ENCODE data around the gene TRPM1.

The TRPM1 gene

DNA sequence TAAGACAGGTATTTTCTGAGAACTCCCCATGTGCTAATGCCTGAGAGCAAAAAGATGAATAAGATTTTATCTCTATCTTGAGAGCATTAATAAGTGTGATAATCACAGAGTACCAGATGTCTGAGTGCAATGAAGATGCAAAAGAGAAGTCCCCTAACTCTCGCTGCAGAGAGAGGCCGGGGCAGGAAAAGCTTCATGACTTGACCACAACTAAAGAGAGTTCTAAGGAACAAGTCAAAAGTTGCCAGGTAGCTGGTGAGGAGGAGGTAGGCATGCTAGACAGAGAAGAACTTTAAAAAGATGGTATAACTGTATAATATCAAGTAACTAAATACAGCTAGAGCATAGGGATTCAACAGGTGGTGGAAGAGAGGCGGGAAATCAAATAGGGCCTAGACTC lies 138.9 kb downstream of the TRPM1 start:
- H3K9me3 Mint-ChIP-seq: no peaks in the 10 kb centered on the region

GRCh38 chr15:30962079-30962478 lies 139.4 kb downstream of the TRPM1 start:
- peaks cover 3% of the 10 kb centered on the region for H3K4me1 Mint-ChIP-seq (ENCODE audit: low read depth)
- peaks cover 26% of the 10 kb centered on the region for H3K36me3 Mint-ChIP-seq (ENCODE audit: low read depth)
- no peak for DNase-seq (ENCODE audit: low spot score)
- H3K4me3 Mint-ChIP-seq: no peak overlapping the region
- no peak overlapping the region for H3K27ac Mint-ChIP-seq
- H3K27me3 Mint-ChIP-seq (ENCODE audit: low read depth): no peaks in the 10 kb centered on the region
- H3K9me3 Mint-ChIP-seq: no peaks in the 10 kb centered on the region

More for the DNA sequence above, 138.9 kb downstream of the TRPM1 start:
- Mint-ChIP-seq H3K4me1 (ENCODE audit: low read depth) (peaks cover 3% of the 10 kb centered on the region), H3K27ac (no peak overlapping the region), H3K36me3 (ENCODE audit: low read depth) (peaks cover 24% of the 10 kb centered on the region), H3K4me3 (no peak overlapping the region), H3K27me3 (ENCODE audit: low read depth) (no peaks in the 10 kb centered on the region)
- DNase-seq (ENCODE audit: low spot score): no peak

DNA sequence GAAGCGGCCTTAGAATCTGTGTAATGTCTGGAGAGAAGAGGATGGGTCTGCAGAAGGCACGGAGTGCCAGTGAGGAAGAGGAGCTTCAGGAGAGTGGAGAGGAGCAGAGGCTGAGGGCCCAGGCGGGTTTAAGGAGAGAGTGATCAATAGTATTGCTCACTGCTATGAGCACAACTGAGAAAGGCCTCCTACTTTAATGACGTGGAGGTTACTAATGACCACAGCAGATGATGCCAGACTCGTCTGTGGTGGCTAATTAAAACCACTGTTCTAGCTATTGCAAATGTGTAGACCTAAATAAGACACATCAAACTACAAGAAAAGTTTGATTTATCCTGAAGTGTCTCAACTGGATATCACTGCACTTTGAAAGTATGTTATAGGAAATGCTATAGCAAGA lies 143.3 kb downstream of the TRPM1 start:
- peaks cover 41% of the 10 kb centered on the region for H3K36me3 Mint-ChIP-seq (ENCODE audit: low read depth)
- H3K9me3 Mint-ChIP-seq: no peaks in the 10 kb centered on the region
- no peak for DNase-seq (ENCODE audit: low spot score)
- H3K4me3 Mint-ChIP-seq: no peak overlapping the region
- peaks cover 8% of the 10 kb centered on the region for H3K4me1 Mint-ChIP-seq (ENCODE audit: low read depth)
- H3K27ac Mint-ChIP-seq: no peak overlapping the region
- no peaks in the 10 kb centered on the region for H3K27me3 Mint-ChIP-seq (ENCODE audit: low read depth)

DNA sequence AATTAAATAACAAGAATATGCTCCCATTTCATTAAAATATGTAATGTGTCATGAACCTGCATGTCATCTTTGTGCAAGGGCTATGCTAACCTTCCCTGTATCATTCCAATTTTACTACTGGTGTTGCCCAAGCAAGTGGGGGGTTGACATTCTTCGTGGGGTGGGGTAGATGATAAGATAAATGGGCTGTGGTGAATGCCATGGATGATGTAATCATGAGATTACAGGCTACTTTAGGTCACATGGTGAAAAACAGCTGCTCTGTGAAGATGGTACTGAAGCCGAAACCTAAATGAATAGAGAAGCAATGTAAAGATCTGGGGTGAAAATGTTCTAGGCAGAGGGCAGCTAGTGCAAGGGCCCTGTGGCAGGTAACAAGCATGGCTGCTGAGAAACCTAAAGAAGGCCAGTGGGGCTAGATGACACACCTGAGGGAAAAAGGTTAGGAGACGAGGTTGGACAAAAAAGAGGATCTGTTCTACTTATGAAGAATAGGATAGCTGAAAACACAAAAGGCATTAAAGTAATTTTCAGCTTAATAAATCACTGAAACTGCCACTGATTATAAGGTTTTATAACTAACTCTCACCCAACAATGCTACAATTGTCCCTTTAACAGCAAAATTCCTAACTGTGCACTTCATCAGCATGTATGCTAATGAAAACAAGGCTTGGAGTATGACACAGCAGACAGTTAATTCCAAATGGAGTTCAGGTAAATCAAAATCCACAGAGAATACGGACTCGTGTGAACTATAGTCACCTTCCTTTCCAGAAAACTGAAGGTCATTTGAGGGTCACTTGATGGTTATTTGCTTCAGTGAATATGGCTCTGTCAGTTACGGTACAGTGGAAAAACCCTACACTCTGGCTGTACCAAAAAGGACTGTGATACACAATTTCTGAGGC lies 145.1 kb downstream of the TRPM1 start:
- Mint-ChIP-seq H3K4me1 (ENCODE audit: low read depth) (peaks cover 6% of the 10 kb centered on the region), H3K36me3 (ENCODE audit: low read depth) (peaks cover 51% of the 10 kb centered on the region), H3K27ac (no peak overlapping the region), H3K27me3 (ENCODE audit: low read depth) (no peaks in the 10 kb centered on the region), H3K9me3 (no peaks in the 10 kb centered on the region), H3K4me3 (no peak overlapping the region)
- DNase-seq (ENCODE audit: low spot score): no peak

DNA sequence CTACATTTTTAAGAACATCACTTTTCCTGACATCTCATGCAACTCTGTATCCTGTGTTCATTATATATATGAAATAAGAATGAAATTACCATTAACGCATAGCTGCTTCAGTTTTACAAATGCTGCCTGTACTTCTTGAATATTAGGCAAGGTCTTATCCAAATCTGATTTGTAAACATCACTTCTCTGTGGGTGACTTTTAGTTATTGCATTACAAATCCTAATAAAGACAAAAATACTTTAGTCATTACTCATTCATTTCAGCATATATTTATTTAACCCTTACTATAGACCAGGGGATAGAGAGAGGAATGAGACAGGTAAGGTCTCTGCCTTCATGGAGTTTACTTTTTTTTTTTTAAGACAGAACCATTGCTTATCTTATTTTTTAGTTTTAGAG lies 146.9 kb downstream of the TRPM1 start:
- DNase-seq (ENCODE audit: low spot score): no peak
- Mint-ChIP-seq H3K36me3 (ENCODE audit: low read depth) (peaks cover 56% of the 10 kb centered on the region), H3K9me3 (no peaks in the 10 kb centered on the region), H3K27me3 (ENCODE audit: low read depth) (no peaks in the 10 kb centered on the region), H3K4me1 (ENCODE audit: low read depth) (peaks cover 6% of the 10 kb centered on the region), H3K4me3 (no peak overlapping the region), H3K27ac (no peak overlapping the region)

GRCh38 chr15:30953731-30954378 lies 147.7 kb downstream of the TRPM1 start:
- no peak for DNase-seq (ENCODE audit: low spot score)
- Mint-ChIP-seq H3K9me3 (no peaks in the 10 kb centered on the region), H3K4me3 (no peak overlapping the region), H3K27ac (no peak overlapping the region), H3K4me1 (ENCODE audit: low read depth) (peaks cover 6% of the 10 kb centered on the region), H3K27me3 (ENCODE audit: low read depth) (no peaks in the 10 kb centered on the region), H3K36me3 (ENCODE audit: low read depth) (peaks cover 60% of the 10 kb centered on the region)

DNA sequence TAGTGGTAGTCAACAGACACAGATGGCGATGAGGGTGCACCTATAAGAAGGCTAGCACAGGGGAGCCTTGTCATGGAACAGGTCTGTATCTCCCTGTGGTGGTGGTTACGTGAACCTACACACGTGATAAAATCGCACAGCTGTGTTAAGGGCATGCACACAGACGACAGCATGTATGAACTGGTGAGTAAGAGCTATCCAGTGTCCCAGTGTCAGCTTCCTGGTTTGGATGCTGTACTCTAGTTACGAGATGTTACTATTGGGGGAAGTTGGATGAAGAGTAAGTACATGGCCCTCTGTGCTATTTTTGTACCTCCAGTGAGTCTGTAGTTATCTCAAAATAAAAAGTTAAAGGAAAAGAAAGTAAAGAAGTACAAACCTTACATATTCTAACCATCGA lies 148.3 kb downstream of the TRPM1 start:
- Mint-ChIP-seq H3K9me3 (no peaks in the 10 kb centered on the region), H3K36me3 (ENCODE audit: low read depth) (peaks cover 61% of the 10 kb centered on the region)

More for the DNA sequence above, 148.3 kb downstream of the TRPM1 start:
- no peak for DNase-seq (ENCODE audit: low spot score)
- Mint-ChIP-seq H3K27me3 (ENCODE audit: low read depth) (no peaks in the 10 kb centered on the region), H3K4me1 (ENCODE audit: low read depth) (peaks cover 6% of the 10 kb centered on the region), H3K27ac (no peak overlapping the region), H3K4me3 (no peak overlapping the region)
